HPDE6-E6E7 (cell line): ENCODE data around the gene PEX6.
A peak's percentile ranks its signal among the peaks of the same experiment; 100 is the strongest.
"Not testable (repeated sequence)": the region's sequence is repeated elsewhere in the genome, so short reads cannot be mapped to it uniquely, and the experiment has no call there.

ENCODE experiments used
- DNase-seq: peaks from one replicate; pipeline ENCODE4 v3.0.0; 2011; ENCODE audit warnings: missing footprints; ENCODE audit errors: extremely low spot score

The PEX6 gene

GRCh38 chr6:43001843-43002242 is 22.9 kb upstream of the PEX6 start:
- no peak for DNase-seq

DNA sequence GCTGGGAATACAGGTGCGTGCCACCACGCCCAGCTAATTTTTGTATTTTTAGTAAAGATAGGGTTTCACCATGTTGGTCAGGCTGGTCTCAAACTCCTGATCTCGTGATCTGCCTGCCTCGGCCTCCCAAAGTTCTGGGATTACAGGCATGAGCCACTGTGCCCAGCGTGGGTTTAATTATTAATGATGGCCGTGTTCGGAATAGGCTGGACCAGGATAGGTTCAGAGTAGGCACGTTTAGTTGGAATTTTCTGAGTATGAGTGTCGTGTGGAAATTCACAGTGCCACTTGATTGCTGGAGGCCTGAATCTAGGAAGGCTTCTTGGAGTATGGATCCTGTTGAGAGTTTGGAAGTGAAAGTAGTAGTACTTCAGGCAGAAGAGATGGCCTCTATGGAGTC is 19.2 kb upstream of the PEX6 start:
- DNase-seq = not testable (repeated sequence)

GRCh38 chr6:42996513-42996912 is 17.5 kb upstream of the PEX6 start:
- no peak for DNase-seq

DNA sequence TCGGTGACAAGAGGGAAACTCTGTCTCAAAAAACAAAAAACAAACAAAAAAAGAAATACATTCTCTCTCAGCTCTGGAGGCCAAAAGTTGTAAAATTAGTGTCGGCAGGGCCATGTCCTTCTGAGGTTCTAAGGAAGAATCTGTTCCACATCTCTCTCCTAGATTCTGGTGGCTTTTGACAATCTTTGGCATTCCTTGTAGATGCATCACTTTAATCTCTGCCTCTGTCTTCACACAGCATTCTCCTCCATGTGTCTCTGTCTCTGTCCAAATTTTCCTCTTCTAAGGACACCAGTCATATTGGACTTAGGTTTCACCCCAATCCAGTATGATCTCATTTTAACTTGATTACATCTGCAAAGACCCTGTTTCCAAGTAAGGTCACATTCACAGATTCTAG is 14.5 kb upstream of the PEX6 start:
- no peak for DNase-seq

DNA sequence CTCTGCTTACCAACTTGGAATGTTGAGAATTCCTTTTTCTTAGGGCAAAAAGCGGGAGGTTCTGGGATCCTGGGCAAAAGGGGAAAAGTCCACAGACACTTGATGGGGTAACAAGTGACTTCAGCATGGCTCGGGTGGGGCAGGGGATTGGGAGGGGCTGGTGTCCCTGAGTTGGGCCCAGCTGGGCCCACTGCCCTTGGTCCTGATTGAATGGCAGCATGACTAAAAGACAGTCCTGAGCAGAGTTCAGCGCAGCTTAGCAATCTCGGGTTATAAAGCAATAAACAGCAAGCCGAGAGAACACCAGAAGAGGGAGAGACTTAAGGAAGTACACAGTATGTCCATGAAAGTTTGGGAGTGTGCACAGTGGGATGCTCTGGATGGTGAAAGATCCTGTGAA is 10.9 kb upstream of the PEX6 start:
- no peak for DNase-seq

GRCh38 chr6:42988486-42989020 is 9.6 kb upstream of the PEX6 start:
- DNase-seq = no peak

DNA sequence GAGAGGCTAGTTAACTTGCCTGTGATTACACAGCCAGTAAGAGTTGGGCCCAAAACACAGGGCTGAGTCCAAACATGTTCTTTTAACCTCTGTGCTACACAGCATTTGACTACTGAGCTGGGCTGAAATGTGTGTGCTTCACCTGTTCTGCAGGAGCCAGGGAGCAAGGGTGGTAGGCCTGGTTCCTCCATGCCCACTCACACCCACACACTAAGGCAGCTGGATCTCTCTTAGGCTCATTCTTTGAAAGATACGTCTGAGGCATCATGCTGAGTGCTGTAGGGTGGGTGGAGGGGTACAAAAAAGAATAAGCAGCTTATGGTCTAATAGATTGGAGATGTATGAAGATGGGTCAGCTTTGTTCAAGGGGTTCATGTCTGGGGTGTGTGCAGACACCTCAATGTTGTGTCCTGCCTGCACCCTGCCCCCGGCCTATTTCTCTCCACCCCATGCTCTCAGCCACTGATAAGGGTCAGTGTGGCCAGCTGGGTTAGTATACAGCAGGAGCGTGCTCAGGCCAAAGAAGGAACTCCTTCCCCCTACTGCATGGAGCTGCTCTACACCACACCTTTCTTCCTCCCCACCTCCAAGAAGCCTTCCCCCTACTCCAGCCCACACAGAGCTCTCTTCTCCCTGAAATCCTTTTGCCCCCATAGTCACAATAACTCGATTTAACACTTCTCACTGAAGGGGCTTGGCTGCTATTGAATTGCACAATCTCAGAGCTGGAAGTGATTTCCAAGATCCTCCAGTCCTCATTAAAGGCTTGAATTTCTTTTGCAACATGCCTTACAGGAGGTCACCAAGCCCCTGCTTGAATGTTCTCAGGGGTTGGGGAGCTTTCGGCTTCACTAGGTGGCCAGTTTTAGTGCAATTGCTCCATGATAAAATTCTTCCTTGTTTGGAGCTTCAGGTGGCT is 8.8 kb upstream of the PEX6 start:
- DNase-seq = no peak

GRCh38 chr6:42984924-42985475 is 6.0 kb upstream of the PEX6 start:
- no peak for DNase-seq

DNA sequence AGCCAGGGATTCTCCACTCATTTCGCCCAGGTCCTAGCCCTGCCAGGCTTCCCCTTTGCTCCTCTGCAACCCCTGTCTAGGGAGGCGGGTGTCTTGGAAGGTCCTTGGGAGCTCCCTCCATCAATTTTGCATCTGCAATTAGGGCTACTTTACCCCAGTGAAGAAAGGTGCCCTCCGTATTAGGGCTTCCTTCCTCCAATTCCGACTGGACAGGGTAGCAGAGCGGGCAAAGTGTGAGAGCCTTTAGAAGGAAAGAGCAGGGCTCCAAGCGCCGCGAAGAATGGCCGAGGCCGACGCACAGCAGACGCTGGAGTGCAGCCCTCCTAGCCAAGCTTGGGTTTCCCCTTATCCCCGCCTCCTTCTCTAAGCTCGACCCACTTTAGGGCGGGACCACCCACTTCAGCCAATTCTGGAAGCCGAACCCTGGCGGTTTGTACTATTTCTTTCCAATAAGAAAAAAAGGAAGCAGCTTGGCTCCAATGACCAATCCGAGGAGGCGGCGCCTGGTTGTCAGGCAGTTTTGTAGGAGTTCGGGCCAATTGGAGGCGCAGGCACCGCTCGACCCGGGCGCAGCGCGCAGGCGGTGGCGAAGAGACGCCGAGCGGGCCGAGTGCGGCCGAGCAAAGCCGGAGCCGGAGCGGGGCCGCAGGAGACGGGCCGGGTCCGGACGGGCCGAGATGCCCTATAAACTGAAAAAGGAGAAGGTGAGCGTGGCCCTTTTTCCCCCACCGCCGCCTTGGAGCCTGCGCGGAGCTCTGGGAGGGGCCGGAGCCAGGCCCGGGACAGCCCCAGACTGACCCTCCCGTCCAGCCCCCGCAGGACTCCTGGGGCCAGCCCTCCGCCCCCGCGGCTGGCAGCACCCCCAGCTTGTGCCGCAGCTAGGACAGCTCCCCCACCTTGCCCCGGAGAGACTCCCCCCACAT is 5.3 kb upstream of the PEX6 start, which contains the start of gene PPP2R5D:
Gene PPP2R5D, plus strand, starts transcription at position 570 of the 923 bp plus-strand sequence. Its CDS starts 108 bp downstream, at position 678.
- DNase-seq = peak; percentile 98

DNA sequence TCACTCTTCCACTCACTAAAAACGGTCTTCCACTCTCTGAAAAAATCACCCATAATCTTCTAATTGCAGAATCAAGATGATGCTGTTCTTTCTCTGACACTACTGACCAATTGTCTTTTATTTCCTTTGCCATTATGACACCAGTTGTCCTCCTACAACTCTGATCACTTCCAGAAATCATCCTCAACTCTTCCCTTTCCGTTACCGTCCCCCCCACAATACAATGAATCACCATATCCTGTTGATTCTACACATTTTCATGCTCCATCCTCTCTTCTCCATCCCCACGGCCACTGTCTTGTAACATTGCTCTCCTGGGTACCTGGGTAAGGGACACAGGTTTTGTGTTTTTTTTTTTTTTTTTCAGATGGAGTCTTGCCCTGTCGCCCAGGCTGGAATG is 2.9 kb upstream of the PEX6 start:
- no peak for DNase-seq

GRCh38 chr6:42979523-42980177 is 669 bp upstream of the PEX6 start:
- peak; percentile 81 for DNase-seq

DNA sequence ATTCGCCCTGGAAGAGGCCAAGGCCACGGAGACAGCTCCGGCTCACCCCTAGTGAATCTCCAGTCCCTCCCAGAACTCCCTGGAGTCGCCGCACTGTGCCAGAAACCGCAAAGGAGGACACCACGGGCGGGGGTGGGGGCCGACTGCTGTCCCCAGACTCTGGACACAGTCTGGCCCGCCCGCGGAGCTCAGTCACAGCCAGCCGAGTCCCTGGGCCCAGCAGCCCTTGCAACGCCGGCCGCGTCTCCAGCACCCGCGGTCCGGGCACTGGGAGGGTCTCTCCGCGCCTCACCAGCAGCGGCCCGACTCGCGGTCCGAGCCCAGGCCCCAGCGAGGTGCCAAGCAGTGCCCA is 518 bp downstream of the PEX6 start:
- no peak for DNase-seq

GRCh38 chr6:42974919-42975505 is 4.0 kb downstream of the PEX6 start:
- DNase-seq = no peak

DNA sequence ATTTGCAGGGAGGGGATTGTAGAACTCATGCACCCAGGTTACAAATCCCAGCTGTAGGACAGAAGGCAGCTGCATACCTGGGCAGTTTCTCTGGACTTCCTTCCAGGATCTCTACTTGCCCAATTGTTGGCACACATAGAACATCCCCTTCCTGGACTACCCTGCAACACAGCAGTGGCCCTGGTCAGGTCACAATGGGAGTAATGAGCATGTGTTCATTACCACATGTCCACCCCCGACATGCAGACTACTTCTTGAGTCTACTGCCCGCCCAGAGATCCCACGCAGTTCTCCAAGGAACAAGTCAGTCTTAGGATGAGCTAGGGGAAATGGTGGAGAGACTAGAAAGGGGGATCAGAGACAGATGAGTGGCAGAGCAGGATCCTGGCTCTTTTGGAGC is 5.1 kb downstream of the PEX6 start:
- no peak for DNase-seq

DNA sequence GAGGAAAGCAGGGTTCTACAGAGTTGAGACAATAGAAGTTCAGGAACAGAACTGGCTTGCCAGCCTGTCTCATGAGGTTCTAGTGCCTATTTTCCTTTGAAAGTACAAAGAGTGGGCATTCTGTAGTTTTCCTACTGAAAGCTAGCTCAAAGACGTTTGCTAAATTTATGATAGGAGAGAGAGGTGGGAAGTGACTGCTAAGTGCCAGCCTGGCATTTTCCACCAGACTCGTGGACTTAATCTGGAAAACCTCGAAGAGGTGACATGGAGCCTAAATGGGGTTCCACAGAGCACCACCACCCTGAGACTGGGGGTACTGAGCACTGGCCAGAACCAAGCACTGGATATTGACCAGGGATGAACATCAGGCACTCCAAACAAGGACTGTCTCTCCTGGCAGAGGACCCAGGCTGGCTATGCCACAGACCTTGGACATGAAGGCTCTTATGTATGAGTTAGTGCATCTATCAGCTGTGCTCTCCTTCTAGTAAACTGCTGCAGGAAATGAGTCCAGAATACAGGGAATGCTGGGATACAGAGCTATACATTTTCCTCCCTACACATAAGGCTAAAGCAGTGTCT is 7.1 kb downstream of the PEX6 start:
- no peak for DNase-seq

DNA sequence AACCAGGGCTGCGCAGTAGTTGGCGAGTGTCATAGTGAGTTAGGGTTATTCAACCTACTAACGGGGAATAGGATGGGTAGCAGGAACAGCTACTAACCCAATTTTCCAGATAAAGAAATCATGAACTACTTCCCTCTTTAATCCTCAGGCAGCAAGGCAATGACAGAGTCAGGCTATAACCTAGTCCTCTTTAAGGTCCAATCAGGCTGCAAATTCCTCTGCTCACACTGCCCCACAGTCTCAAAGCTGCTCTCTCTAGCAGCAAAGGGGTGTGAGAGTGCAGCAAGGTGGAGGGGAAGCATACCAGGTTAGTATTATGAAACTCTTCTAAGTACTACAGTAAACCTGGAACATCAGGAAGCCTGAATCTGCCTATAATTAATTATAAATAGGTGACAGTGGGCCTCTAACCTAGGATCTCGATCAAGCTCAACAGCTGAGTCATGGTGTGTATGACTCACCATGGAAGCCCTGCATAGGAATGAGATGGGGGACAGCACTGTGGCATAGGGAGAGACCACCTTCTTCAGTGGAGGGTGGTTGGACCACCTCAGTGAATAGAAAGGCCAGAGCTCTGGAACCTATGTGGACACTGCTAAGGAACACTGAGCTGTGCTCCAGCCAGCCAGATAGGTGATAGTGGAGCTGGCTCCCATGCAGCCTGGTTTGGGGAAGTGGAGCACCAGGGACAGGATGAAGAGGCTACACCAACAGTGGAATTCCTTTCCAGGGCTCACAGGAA is 7.9 kb downstream of the PEX6 start:
- no peak for DNase-seq

DNA sequence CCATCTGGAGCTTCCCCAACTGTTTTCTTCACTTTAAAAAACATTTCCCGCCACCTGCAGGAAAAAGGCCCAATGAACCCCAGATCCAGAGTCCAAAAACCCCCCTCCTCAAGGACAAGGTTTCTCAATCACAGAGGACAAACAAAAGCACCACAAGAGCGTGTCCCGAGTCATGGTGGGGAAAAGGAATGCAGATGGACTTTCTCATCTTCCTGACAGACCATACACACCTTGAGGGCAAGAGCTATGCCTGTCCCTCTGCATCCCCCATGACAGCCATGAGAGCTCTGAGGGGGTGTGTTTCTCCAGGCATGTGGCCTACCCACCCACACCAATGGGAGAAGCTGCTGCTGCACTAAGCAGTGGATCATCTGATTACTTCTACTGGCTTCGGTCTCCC is 9.0 kb downstream of the PEX6 start:
- DNase-seq = no peak

GRCh38 chr6:42969431-42969830 is 9.6 kb downstream of the PEX6 start:
- DNase-seq = no peak

GRCh38 chr6:42968783-42969182 is 10.2 kb downstream of the PEX6 start:
- no peak for DNase-seq

DNA sequence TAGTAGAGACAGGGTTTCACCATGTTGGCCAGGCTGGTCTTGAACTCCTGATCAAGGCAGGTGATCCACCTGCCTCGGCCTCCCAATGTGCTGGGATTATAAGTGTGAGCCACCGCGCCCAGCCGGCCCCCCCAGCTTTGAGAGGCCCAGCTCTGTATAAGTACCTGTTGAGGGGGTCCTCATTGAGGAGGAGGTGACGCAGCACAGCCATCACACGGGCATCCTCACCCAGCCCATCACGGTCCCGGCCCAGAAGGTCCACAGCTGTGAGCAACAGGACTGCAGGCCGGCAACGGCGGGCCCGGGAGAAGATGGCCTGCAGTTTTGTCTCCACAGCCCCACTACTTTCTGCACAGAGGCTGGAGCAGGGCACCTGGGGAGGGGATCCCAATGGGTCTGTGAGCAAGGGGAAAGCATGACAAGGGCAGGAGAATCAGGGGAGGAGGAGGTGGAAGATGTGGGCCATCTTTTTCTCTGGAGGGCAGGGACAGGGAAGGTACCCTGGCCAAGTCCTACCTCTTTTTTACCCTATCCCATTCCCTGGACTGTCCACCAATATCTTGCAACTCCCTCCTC is 10.8 kb downstream of the PEX6 start:
- no peak for DNase-seq
